GM18868 (cell line): ENCODE measurements around the gene HK1.

Experiments used
- ATAC-seq: cut with Tn5 transposase; IDR thresholded peaks from one replicate; pipeline ENCODE4 v1.9.1; 2021; ENCODE audit warnings: mild to moderate bottlenecking, moderate library complexity; ENCODE audit not compliant: unreplicated experiment

HK1 gene

GRCh38 chr10:69415049-69415448 is 136.8 kb downstream of the HK1 start:
- no peak for ATAC-seq

GRCh38 chr10:69415951-69416350 is 137.7 kb downstream of the HK1 start:
- ATAC-seq = no peak

GRCh38 chr10:69416695-69417094 is 138.4 kb downstream of the HK1 start, which contains the start of gene TACR2:
TACR2 (minus strand) TSS chr10:69416918; CDS start chr10:69416323, 595 bp downstream.
- no peak for ATAC-seq

- no peak for ATAC-seq
Observed at GRCh38 chr10:69417542-69417941, 139.2 kb downstream of the HK1 start.

GRCh38 chr10:69418052-69418752 is 139.9 kb downstream of the HK1 start:
- no peak for ATAC-seq

GRCh38 chr10:69419096-69419743 is 140.9 kb downstream of the HK1 start:
- ATAC-seq = no peak

- no peak for ATAC-seq
Observed at GRCh38 chr10:69419744-69420126, 141.4 kb downstream of the HK1 start.

GRCh38 chr10:69421611-69422308 is 143.5 kb downstream of the HK1 start:
- ATAC-seq = no peak

GRCh38 chr10:69422676-69423075 is 144.4 kb downstream of the HK1 start:
- ATAC-seq = no peak

GRCh38 chr10:69425041-69425440 is 146.7 kb downstream of the HK1 start:
- no peak for ATAC-seq

- ATAC-seq = no peak
Observed at GRCh38 chr10:69425511-69426298, 147.4 kb downstream of the HK1 start.

GRCh38 chr10:69426376-69426727 is 148.1 kb downstream of the HK1 start:
- no peak for ATAC-seq

GRCh38 chr10:69428165-69428564 is 149.9 kb downstream of the HK1 start:
- ATAC-seq = no peak

GRCh38 chr10:69434169-69434568 is 155.9 kb downstream of the HK1 start:
- no peak for ATAC-seq

GRCh38 chr10:69434926-69435325 is 156.6 kb downstream of the HK1 start:
- no peak for ATAC-seq

- ATAC-seq = no peak
Observed at GRCh38 chr10:69435966-69436520, 157.7 kb downstream of the HK1 start.

GRCh38 chr10:69437321-69438259 is 159.3 kb downstream of the HK1 start:
- ATAC-seq = no peak

- no peak for ATAC-seq
Observed at GRCh38 chr10:69438536-69439349, 160.4 kb downstream of the HK1 start.

GRCh38 chr10:69439350-69439739 is 161.0 kb downstream of the HK1 start:
- no peak for ATAC-seq
